Hepatic stellate cell (primary cell): ENCODE results near the gene PTPN20.
A peak's percentile ranks its signal among the peaks of the same experiment; 100 is the strongest.
"Not testable (repeated sequence)": the region's sequence is repeated elsewhere in the genome, so short reads cannot be mapped to it uniquely, and the experiment has no call there.

ENCODE experiments used
- DNase-seq: peaks from one replicate; pipeline ENCODE4 v3.0.0; 2011; ENCODE audit warnings: low spot score

PTPN20 gene

DNA sequence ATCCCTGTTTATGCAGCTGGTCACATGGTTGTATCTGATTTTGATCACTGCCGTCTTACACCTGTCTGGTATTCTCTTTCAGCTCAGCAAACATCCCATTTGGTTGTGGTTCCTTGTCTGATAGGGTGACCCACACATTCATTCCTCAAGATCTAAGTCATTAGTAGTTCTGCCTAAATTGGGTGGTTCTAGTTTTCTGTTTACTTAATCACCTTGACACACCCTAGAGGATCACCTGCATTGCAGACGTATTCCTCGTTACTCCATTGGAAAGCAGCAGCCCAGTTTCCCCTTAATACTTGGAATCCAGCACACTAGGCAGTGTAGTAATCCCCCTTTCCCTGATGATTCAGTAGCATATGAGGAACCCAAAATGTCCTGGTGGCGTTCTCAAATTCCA lies 41.3 kb downstream of the PTPN20 start:
- DNase-seq, result not testable (repeated sequence)

DNA sequence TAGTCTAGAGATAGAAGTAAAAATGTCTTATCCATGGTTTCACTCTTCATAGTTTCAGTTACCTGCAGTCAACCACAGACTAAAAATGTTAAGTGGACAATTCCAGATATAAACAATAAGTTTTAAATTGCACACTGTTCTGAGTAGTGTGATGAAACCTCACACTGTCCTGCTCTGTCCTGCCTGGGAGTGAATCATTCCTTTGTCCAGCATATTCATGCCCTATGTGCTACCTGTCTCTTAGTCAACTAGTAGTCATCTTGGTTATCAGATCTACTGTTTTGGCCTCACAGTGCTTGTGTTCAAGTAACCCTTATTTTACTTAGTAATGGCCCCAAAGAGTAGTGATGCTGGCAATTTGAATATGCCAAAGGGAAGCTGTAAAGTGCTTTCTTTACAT lies 49.5 kb downstream of the PTPN20 start:
- not testable (repeated sequence) for DNase-seq

DNA sequence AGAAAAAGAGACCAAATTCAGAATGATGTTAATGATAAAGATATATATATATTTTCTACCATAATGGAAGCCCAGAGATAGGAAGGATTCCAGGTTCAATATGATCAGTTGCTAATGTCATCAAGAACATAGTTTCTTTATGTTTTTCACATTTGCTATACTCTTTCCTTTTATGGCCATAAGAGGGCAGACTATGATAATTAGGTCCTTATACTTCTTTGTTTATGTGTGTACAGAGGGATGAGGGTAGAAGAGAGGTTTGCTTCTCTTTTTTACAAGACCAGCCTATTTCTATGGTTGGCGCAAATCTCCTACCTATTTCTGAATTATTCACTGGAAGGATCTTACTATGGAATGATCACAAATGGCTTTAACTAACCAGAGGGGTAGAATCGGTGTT lies 52.1 kb downstream of the PTPN20 start:
- not testable (repeated sequence) for DNase-seq

DNA sequence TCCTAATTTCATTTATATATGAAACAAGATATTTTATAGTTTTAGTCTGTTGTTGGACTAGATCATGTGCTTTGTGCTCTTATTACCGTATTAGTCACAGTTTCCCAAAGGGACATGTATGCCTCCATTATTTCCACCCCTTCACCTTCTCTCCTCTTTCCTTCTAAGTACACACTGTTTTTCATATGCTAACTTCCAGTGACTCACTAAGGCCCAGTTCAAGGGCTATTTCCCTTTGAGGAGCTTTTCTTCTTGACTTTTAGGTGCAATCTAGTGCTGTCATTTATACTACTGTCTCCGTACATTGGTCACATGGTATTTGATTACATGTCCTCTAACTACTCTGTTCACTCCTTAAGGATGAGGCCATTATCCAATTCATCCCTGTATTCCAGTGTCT lies 55.8 kb downstream of the PTPN20 start:
- not testable (repeated sequence) for DNase-seq

DNA sequence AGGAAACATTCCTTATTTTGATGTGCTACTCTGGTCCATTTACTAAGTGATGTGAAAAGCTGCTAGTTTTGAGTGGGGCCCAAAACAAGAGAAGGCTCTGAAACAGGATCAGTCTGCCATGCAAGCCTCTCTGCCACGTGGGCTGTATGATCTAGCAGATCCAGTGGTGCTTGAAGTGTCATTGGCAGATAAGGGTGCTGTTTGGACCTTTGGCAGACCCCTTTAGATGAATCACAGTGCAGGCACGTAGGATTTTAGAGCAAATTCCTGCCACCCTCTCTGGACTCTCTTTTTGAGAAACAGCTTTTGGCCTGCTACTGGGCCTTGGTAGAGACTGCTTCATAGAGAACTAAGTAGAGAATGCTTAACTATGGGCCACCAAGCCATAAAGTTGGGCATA lies 69.0 kb downstream of the PTPN20 start:
- not testable (repeated sequence) for DNase-seq

DNA sequence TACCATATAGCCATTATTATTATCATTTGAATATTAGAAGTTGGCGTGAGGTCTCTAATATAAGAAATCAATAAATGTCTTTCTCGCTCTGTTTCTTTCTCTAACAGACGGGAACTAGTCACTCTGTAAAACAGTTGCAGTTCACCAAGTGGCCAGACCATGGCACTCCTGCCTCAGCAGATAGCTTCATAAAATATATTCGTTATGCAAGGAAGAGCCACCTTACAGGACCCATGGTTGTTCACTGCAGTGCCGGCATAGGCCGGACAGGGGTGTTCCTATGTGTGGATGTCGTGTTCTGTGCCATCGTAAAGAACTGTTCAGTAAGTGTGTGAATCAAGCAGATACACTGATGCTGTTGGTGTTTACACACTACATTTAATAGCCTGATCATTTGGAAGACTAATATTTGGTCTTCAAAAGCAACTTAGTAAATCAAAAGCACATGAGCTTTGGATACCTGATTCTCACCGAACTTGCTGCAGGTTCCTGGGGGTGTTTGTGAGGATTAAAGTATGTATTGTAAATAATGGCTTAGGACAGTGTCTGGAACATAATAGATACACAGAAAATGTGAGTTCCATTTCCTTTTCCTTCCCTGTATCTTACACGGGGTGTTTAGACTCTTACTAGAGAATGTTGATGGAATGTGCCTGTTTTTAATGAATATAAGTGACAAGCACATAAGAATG lies 76.2 kb downstream of the PTPN20 start:
- DNase-seq, result not testable (repeated sequence)

DNA sequence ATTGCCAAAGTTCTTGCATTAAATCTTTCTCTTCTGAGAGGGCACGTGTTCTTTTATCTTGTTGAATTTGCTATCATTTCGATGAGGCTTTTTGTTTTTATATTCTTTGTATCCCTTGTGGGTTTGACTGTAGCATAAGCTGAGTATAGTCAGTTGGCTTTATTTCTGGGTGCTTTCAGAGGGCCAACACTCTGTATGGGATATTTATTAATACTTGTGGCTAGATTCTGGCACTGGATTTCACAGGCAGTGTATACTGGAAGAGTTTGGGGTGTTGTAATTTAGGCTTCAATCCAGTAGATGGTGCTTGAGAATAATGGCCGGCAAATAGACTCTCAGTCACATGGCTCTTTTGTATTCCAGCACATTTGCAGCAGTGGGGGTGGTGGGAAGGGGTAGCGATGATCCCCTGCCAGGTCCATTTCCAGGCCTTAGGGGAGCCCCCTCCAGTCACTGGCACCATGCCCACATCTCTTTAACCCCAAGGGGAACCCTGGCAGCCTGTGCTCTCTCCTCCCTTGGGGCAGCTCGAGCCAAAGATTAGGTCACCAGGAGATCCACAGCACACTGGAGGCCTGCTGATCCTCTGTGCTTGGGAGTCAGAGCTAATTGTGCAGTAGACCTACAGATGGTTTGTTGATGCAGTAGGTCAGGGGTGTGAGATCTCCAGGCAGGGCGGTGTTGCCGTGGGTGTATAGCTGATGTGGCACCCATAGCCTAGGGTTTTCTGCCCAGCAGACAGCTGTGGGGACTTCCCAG lies 81.8 kb downstream of the PTPN20 start:
- peak; percentile 22 for DNase-seq

DNA sequence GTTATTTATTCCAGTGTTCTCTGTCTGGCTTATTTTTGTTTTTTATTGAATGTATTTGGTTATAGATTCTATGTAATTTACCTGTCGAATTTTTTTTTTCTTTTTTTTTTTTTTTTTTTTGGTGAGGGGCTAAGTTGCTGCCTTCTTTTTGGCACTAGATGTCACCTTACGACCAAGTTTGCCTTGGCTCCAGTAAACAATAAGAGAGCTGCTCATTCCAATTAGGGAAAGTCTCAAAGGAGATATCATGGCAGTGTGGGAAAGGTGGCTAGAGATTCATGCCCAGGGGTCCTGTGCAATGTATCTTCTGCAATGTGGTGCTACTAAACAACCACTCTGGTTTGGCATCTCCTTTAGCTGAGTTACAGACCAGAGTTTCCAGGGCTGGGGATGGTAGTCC lies 84.0 kb downstream of the PTPN20 start:
- DNase-seq, result no peak

DNA sequence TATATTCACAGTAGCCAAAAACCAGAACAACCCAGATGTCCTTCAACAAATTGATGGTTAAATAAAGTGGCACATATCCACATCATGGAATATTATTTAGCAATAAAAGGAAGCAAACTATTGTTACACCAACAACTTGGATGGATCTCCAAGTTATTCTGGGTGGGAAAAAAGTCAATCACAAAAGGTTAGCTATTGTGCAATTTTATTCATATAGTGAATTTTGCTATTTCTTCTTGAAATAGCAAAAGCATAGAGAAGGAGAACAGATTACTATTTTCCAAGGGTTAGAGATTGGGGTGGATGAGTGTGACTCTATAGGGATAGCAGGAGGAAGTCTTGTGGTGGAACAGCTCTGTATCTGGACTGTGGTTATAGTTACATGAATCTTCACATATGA lies 87.0 kb downstream of the PTPN20 start:
- no peak for DNase-seq

DNA sequence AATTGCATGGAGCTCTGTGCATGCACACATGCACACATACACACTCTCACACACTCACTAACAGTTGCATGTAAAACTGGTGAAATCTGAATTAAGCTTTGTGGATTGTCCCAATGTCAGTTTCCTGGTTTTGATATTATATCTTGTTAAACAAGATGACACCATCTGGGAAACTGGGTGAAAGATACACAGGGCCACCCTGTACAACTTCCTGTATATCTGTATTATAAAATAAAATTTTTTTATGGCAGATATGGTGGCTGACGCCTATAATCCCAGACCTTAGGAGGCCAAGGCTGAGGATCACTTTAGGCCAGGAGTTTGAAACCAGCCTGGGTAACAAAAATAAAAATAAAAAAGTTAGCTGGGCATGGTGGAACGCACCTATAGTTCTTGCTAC lies 87.4 kb downstream of the PTPN20 start:
- DNase-seq, result no peak

DNA sequence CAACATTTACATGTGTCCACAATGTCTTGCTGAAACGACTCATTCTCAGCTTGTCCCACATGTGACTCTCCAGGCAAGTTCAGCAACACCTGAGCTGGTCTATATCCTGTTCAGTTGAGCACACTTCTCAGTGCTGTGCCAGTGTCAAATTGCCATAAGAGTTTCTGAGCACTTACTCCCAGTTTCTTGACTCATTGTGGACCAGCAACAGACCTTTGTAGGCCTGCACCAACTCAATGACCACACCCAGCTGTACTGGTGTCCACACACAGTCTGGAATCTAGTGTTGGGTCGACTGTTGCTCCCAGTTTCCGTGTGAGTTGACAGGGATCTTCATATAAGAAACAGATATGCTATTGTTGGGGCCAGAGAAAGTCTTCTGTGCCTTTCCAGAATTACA lies 88.0 kb downstream of the PTPN20 start:
- DNase-seq, result no peak

DNA sequence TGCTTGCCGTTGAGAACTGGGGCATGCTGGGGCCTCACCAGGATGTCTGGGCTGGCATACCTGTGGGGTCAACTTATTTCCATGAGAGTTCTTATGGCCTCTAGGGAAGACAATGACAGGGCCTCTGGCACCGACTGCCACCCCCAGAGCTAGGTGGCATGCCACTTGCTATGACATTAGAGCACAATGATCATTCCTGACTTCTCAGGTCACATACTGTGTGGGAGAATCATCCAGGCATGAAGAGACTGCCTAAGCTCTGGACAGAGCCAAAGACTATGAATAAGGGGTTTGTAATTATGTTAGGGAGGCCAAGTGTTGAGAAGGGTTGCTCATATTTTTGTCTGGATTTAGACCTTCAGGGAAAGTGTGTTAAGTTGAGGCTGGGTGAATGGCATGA lies 97.5 kb downstream of the PTPN20 start:
- no peak for DNase-seq

DNA sequence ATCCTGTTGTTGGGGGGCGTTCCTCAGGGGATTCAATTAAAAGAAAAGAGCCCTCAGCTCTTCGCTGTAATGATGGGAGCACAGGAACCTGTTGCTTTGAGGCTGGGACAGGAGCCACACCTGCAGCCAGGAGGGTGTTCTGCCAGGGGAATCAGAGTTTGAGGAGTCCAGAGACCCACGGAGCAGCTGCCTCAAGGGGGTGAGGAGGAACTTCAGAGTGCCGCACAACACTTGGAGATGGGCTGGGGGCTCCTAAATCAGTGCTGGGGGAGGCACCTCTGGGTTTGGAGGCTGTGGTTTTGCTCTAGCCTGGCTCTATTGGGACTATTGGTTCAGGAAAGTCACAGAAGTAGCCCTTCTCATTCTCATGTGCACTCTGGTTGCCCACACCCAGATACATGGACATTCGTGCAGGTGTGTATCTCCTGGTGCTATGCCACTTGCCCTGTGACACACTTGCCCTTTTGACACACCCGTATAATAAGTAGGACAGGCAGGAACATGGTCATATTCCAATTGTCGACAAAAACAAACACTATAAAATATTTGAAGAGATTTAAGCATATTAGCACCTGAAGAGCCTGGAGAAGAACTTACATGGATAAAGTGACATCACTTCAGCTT lies 98.1 kb downstream of the PTPN20 start:
- DNase-seq, result no peak

DNA sequence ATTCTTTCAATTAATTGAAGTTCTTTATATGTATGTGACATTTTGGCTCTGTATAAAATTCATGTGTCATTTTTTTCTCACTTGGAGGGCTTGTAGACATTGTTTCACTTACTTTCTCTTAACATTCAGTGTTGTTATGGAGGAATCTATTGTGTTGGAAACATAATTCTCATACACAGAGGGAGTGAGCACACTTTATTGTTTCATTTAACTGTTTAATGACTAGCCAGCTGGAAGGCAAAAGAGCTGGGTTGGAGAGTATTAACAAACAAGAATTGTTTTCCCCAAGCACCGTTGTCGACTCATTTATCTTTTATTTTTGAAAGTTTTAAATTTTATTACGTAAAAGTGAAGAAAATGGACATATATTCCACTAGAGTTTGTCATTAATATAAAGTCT lies 98.8 kb downstream of the PTPN20 start:
- DNase-seq, result no peak

DNA sequence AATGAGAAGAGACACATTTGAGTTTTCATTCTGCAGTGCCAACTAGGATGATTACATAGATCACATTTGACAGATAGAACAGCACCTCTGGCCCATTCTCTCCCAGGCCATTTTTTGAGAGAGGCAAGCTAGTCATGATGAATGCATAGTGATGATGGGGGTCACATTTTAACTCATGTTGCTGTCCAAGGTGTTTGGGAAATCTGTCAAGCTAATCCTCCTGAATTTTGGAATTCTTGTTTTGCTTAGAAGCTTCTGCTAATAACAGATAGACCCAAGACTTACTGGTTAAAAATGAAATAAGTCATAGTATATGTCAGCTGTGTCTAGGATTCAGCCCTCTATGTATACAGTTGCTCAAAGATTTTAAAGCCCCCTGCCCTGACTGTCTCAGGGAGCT lies 101.0 kb downstream of the PTPN20 start:
- no peak for DNase-seq

DNA sequence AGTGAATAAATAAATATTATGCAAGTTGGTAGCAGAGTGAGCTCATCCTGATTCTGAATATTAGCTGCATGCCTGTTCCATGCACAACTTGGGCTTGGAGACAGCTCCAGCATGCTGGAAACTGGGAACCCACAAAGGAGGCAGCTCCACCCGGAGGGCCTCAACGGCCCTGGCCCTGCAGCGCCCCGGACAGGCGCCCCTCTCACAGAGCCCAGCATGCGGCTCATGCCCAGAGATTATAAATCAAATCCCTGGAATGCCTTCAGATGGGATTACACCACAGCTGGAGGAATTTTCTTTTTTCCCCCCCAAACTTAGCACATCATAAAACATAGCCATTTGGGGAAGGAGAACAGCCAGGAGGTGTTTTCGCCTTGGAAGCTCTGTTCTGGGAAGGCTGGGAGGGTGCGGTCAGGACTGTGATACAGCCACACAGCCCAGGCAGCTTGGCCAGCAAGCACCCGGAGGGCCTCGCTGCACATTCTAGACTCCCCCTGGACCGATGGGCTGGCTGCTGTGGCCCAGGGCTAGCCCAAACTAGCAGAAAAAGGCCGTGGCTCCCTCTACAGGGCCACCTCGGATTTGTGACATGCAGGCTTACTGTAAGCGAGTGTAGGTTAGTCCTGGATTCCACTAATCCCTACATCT lies 102.4 kb downstream of the PTPN20 start:
- DNase-seq, result no peak

DNA sequence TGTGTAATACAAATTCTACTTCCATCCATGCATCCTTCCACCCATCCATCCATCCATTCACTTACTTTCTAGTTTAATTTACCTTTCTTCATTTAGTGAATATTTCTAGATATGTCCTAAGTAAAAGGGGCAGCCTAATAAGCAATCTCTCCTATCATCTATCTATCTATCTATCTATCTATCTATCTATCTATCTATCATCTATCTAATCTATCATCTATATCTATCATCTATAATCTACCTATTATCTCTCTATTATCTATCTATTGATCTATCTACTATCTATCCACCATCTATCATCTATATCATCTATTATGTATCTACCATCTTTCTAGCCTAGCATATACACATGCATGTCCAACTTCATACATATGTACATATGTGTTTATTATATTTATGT lies 104.2 kb downstream of the PTPN20 start:
- no peak for DNase-seq

DNA sequence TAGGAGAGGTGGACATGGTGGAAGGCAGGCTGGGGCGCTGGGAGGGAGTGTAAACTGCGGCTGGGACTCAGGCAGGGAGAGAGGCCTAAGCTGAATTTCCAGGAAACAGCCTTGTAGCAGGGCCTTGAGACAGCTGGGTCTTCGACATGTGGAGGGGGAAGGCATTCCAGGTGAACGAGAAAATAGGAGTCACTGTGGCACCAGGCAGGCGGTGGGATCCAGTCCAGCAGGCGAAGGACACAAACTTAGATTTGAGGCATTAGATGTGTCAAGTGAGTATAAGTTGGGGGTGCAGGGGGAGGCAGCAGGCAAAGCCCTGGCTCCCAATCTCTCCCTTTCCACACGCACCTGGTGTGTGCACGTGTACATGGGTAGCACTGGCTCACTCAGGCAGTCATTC lies 105.3 kb downstream of the PTPN20 start:
- DNase-seq, result no peak

DNA sequence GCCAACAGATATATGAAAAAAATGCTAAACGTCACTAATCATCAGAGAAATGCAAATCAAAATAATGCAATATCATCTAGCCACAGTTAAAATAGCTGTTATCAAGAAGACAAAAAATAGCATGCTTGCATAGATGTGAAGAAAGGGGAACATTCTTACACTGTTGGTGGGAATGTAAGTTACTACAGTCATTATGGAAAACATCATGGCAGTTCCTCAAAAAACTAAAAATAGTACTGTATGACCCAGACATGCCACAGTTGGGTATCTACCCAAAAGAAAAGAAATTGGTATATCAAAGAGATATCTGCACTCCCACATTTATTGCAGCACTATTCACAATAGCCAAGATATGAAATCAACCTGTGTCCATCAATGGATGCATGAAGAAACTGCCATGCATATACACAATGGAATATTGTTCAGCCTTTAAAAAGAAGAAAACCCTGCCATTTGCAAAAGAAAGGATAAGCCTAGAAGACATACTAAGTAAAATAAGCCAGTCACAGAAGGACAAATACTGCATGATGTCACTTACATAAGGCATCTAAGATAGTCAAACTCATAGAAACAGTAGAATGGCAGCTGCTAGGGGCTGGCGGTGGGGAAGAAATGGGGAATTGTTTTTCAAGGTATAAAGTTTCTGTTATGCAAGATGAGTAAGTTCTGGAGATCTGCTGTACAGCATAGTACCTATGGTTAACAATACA lies 107.0 kb downstream of the PTPN20 start:
- DNase-seq, result no peak

DNA sequence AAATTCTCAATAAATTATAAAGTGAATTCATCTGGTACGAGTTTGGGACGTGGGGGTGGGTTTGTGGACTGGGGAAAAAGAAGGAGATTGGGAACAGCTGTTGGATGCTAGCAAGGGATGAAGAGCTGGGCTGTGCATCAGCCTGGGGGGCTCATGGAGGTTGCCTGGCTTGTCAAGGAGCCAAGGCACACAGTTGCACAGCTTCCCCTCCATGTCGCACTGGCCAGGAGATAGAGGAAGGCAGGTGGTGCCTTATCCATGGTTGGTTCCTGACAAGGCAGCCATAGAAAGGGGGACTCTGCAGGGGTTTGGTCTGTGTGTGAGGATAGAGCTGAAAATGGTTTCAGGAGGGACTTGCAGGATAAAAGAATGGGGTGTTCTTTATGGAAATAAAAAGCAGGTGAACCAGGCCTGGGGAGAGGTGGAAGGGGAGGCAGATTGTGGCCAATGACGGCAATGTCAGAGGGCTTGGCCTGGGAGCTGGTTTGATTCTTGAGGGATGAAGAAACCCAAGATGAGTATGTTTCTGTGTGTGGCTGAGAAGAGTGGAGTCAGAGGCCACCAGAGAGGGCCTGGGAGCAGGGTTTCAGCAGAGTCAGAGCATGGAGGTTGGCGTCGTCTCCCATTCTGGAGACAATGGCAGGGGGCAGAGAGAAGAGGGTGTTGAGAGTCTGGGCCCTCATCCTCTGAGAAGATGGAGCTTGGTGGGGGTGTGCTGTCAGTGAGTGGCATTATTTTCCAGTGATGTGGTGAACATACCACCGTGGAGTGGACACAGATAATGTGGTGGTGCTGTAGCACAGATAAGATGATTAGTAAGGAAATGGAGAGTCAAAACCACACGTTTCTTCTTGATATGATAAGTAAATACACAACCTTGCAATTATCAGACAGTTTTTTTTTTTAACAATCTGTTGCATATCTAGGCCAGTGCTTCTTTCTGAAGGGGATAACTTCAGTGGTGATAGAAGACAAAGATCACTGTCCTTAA lies 108.2 kb downstream of the PTPN20 start:
- DNase-seq, result no peak

DNA sequence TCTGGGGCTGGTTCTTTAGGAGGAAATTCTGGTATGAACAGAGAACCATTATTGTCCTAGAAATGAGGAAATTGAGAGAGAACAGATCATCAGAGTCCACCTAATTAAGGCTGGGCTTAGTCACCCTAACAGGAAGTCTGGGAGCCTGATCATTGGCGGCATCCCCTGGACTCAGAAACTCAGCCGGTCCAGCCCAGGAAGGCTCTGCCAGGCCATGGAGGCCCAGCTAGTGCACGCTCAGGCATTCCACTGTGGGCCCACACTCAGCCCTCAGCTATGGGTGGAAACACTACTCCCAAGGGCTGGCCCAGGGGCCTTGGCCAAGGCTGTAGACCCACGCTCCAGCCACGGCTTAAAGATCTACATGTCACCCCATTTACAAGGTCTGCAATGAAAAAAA lies 109.2 kb downstream of the PTPN20 start:
- peak; percentile 21 for DNase-seq
